ELF-1 (cell line): ENCODE results near the gene PITX1.

Source experiments
- DNase-seq: peaks from one replicate; pipeline ENCODE4 v3.0.0-alpha.2; 2016; ENCODE audit warnings: low read depth, low spot score

PITX1 gene

GRCh38 chr5:135029477-135030122, 4.4 kb downstream of the PITX1 start:
- DNase-seq = no peak

GRCh38 chr5:135028791-135029476, 5.1 kb downstream of the PITX1 start:
- DNase-seq = peak; percentile 86

- peak; percentile 38 for DNase-seq
Measured at GRCh38 chr5:135027697-135028615, 6.1 kb downstream of the PITX1 start.

GRCh38 chr5:135027266-135027696, 6.7 kb downstream of the PITX1 start:
- DNase-seq = peak; percentile 41

DNA sequence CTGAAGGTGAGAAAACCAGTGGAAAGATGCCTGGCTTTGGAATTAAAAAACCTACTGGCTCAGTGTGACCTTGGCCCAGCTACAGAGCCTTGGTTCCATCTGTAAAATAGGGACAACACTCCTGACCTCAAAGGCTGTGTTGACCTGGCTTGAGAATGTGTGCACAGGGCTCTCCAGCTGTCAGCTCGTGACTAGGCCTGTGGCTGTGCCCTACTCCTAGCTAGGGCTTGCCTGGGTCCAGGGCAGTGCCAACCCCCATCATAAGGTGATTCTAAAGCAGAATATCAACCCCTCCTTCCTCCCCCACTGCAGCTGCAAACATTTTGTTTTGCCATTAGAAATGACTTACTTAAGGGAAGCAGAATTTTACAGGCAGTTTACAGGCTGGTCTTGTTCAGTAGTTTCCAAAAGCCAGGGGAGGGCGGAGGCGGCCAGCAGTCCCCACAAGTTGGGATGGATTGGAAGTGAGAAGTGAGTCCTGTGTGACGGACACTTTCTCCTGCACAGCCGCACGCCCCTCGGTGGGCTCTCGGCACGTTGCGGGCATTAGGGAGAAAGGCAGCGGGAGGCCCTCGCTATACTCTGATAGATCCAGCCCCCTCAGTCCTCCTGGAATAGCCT, 7.3 kb downstream of the PITX1 start:
- peak; percentile 31 for DNase-seq

DNA sequence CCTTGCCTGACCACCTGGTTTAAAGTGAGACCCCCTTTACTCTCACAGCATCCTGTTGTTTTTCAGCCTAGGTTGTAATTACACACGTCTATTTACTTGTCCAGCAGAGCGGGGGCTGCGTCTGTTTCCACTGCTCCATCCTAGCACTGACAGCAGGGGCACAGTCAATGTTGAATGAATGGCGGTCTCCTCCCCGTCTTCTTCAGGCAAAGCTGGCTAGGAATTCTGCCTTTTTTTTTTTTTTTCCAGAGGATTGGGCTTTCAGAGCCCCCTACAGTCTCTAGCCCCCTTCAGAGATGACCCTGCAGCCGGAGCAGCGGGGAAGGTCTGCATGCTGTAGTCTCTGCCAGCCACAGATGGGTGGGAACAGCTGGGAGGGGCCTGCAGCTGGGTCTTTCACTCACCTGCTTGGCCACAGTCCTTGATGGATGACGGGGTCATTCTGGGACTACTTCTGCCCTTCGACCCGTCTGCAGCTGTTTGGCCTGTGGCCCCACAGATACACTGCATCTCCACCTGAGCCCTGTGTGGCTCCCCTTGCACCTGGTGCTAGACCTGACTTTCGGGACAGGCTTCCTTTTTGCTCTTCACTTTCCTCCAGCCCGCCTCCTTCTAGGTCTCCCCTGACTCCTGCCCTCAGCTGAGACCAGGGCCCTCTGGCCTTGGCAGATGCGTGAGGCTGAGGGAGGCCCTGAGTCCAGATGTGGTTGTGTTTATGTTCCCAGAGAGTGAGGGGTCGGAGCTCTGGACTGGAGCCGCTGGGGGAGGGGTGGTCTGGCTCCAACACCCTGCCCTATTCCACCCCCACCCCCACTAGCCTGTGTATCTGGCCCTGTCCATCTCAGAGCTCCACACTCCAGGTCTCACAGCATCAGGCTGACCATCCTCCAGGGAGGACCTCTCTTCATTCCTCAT, 8.0 kb downstream of the PITX1 start:
- DNase-seq = peak; percentile 51

GRCh38 chr5:135024956-135025729, 8.9 kb downstream of the PITX1 start:
- peak; percentile 11 for DNase-seq

GRCh38 chr5:135020111-135020895, 13.7 kb downstream of the PITX1 start:
- no peak for DNase-seq

DNA sequence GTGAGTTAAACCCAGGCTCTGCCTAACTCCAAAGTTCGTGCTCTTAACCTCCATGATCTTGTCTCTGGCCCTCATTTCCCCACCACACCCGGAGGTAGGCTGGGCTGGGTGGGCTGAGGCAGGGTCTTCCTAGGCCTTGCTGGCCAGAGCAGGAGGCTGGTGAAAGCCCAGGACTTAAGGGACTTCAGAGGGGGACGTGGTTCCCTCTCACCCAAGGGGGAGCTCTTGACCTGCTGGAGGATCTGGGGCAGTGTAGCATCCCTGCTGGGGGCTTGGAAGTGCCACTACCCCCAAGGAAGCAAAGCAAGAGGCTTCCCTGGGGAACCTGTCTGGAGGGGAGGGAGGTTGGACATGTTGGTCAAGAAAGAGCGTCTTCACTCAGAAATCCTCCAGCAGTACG, 14.7 kb downstream of the PITX1 start:
- DNase-seq = no peak

- no peak for DNase-seq
Measured at GRCh38 chr5:135018457-135018856, 15.6 kb downstream of the PITX1 start.

DNA sequence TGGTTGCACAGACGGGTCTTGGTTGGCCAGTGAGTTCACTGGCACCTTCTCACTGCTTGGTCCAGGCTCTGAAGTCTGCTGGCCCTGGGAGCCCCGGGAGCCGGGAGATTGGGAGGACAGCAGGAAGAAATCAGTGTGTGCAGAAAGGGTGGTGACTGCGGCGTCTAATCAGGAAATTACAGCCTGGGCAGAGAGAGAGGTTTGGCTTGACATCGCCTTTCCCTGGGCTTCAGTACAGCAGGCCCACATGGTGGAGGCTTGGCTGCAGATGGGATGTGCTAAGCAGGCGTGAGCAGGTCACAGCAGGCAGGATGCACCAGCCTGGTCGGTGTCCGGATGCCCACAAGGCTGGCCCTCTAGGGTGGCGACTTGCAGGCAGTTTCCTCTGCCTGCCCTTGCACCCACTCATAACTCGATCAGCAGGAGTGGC, 17.2 kb downstream of the PITX1 start:
- DNase-seq = no peak

DNA sequence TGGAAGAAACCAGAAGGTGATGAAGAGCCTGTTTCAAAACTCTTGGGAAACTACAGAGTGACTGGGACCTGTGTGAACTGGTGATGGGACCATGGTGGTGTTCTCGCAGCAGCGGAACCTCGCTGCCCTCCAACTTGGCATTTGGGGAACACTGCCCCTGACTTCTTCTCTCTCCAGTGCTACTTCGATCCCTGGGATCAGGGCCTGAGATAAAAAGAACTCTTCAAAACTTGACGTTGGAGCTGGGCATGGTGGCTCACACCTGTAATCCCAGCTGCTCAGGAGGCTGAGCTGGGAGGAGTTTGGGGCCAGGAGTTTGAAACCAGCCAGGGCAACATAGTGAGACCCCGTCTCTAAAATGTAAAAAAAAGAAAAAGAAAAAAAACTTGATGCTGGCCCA, 18.1 kb downstream of the PITX1 start:
- DNase-seq = no peak

DNA sequence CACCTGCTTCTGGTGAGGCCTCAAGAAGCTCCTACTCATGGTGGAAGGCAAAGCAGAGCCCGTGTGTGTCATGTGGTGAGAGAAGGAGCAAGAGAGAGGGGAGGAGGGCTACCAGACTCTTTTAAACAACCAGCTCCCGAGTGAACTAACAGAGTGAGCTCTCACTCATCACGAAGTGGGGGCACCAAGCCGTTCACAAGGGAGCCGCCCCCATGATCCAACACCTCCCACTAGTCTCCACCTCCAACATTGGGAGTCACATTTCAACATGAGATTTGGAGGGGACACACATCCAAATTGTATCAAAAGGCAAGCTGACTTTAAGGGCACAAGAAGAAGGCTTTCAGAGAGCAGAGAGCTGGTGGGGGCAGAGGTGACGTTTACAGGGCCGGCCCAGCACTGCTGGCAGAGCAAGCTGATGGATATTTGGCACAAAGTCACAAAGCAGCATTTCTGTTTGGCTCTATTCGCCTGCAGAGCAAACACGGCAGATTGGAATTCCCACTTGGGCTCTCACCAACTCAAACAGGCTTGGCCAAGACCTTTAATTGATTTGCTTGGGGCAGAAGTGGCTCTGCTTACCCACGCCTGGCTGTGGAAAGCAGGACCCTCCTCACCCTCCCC, 20.0 kb downstream of the PITX1 start:
- DNase-seq = peak; percentile 37

DNA sequence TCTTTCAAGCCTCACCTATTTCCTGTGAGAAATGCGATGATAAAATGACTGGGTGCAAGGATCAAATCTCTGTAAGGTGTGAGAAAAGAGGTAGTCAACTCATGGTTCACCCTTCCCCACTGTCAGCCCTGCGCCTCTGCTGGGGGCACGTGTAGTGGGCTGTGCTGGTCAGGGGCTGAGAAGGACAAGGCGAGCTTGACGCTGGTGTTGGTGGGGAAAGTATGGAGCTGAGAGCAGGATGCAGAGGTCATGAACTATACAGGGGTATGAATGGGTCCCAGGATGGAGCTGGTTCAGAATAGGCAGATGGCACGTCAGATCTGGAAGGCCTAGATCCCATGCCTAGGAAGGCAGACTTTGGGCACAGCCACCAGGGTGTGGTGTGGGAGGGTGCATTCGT, 20.6 kb downstream of the PITX1 start:
- no peak for DNase-seq

DNA sequence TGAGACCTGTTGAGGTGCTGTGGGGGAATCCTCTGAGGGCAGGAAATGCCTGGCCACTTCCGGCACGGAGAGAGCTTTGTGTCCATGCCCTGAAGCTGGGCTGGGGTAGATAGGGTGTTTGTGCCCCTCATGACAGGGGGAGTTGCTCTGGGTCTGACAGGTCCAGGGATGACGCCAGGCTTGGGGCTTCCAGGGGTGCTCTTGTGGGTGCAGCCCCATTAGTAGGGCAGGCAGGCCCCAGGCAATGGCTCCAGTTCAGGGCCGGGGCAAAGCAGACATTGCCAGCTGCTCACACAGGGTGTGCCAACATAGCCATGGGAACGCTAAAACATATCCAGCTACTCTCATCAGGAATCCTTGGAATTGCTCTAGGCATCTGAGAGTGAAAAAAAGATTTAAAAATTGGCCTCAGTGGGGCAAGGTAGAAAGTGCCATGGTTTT, 21.1 kb downstream of the PITX1 start:
- no peak for DNase-seq

GRCh38 chr5:135012033-135012588, 21.9 kb downstream of the PITX1 start:
- DNase-seq = no peak

GRCh38 chr5:135011355-135012032, 22.5 kb downstream of the PITX1 start:
- no peak for DNase-seq
